Epithelial cell of proximal tubule (primary cell): ENCODE data around the gene HCCS. TPM values are rescaled to one million over a fixed set of nuclear protein-coding genes. Genes with fewer than 3 reads are reported as not detected.

Experiments
- DNase-seq: peaks from one replicate; pipeline ENCODE4 v3.0.0-alpha.2; 2011; ENCODE audit warnings: low read depth
- H3K4me3 ChIP-seq: 2 replicates; pipeline ENCODE4 v1.5.1; 2011; ENCODE audit warnings: low read depth, mild to moderate bottlenecking, low read length
- total RNA-seq: library from RNA; depleted of rRNA; stranded (reverse); fragments of >200 nt; gene quantifications from 2 replicates; pipeline ENCODE4 v1.2.3, GENCODE V29; 2015
- TF ChIP-seq, protein P1 (sequence below): conservative IDR thresholded peaks from 2 replicates; pipeline ENCODE4 v1.5.1; 2012; ENCODE audit warnings: low read depth, mild to moderate bottlenecking, low read length

The HCCS gene
- total RNA-seq, 1 donor from 2014 or later = 24.4 TPM

- H3K4me3 ChIP-seq = no peak overlapping the region
- DNase-seq = no peak
- TF ChIP-seq, protein P1, sequence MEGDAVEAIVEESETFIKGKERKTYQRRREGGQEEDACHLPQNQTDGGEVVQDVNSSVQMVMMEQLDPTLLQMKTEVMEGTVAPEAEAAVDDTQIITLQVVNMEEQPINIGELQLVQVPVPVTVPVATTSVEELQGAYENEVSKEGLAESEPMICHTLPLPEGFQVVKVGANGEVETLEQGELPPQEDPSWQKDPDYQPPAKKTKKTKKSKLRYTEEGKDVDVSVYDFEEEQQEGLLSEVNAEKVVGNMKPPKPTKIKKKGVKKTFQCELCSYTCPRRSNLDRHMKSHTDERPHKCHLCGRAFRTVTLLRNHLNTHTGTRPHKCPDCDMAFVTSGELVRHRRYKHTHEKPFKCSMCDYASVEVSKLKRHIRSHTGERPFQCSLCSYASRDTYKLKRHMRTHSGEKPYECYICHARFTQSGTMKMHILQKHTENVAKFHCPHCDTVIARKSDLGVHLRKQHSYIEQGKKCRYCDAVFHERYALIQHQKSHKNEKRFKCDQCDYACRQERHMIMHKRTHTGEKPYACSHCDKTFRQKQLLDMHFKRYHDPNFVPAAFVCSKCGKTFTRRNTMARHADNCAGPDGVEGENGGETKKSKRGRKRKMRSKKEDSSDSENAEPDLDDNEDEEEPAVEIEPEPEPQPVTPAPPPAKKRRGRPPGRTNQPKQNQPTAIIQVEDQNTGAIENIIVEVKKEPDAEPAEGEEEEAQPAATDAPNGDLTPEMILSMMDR = no peak
These were observed 40.8 kb downstream of the HCCS start for GRCh38 chrX:11151799-11152559.

GRCh38 chrX:11159149-11159548 lies 48.0 kb downstream of the HCCS start:
- DNase-seq = no peak
- TF ChIP-seq, protein P1 = no peak

GRCh38 chrX:11164433-11164832 lies 53.3 kb downstream of the HCCS start:
- H3K4me3 ChIP-seq = no peak overlapping the region
- DNase-seq = no peak
- TF ChIP-seq, protein P1 = no peak

More at GRCh38 chrX:11159149-11159548, 48.0 kb downstream of the HCCS start:
- no peak overlapping the region for H3K4me3 ChIP-seq

DNA sequence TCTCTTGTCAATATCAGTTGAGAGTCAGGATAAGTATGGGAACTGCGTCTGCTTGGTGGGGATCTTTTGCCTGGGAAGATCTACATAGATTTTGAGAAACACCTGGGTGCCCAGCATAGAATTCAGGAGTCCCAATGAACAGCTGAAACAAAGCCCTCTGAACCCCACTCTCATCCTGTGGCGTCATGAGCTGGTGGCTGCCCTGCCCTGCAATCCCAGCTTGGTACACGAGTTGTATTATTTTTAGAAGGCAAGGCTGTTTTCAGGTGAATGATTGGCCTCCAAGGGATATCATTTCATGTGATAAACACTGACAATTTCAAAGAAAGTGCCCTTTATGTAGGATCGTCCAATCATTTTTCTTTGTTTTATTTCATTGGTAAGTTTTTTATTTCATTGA lies 60.8 kb downstream of the HCCS start:
- DNase-seq = no peak
- TF ChIP-seq, protein P1 = no peak

DNA sequence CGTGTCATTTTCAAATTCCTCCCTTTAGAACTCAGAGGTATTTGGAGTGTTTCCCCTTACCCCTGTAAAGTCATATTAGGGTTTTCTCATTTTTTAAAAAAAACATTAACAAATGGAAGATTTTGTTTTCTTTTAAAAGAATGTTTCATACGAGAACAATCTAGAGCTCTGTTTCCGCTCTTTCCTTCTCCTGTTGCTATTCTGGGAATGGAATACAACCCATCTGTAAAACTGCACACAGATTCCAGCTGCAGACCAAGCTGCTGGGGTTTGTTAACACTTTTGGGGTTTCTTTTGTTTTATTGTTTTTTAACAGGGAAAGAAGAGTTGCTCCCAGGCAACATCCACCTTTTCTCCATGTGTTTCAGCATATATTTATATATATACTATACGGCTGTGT lies 61.3 kb downstream of the HCCS start:
- no peak overlapping the region for H3K4me3 ChIP-seq
- no peak for DNase-seq
- TF ChIP-seq, protein P1 = no peak

More for the DNA sequence above, 60.8 kb downstream of the HCCS start:
- no peak overlapping the region for H3K4me3 ChIP-seq

Other genes with a start within 250 kb of the HCCS start
- not detected in 2 replicates for gene AMELX, start 182.1 kb downstream of the HCCS start, total RNA-seq